Activated CD4-positive, CD25-positive, alpha-beta regulatory T cell treated with anti-CD3 and anti-CD28 coated beads, Interleukin-2, amount 50 U/mL, for 72 hours (primary cell): Measurements from ENCODE around the gene TPPP.
"Not testable (repeated sequence)": the region's sequence is repeated elsewhere in the genome, so short reads cannot be mapped to it uniquely, and the experiment has no call there.

ENCODE experiments used
- DNase-seq: peaks from one replicate; pipeline ENCODE4 v3.0.0; 2021

Gene TPPP

DNA sequence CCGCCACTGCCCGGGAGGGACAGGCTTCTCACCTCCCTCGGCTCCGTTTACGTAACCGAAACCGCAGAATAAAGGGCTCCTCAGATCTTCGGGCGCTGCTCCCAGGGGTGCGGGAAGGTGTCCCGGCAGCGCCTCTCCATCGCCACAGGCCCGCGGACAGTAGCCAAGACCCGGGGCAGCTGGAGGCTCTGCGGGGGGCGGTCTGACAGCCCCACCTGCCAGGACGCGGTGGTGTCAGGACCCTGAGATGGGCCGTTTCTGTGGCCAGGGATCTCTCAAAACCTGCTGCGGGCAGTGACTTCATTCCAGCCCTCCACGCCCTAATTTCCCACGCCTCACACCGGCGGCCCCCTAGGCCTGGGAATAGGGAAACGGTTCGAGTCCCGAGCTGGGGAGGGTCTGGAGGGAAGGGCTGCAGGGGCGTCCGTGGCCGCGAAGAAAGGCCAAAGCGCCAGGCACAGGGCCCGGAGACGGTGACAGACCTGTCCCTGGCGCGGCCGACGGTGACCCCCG, 567 bp downstream of the TPPP start:
- DNase-seq = not testable (repeated sequence)

DNA sequence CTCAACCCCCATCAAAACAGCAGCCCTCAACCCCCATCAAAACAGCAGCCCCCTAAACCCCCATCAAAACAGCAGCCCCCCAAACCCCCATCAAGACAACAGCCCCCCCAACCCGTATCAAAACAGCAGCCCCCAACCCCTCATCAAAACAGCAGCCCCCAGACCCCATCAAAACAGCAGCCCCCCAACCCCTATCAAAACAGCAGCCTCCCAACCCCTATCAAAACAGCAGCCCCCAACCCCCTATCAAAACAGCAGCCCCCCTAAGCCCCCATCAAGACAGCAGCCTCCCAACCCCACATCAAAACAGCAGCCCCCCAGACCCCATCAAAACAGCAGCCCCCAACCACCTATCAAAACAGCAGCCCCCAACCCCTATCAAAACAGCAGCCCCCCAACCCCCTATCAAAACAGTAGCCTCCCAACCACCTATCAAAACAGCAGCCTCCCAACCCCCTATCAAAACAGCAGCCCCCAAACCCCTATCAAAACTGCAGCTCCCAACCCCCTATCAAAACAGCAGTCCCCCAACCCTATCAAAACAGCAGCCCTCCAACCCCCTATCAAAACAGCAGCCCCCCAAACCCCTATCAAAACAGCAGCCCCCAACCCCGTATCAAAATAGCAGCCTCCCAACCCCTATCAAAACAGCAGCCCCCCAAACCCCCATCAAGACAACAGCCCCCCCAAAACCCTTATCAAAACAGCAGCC, 1.2 kb downstream of the TPPP start:
- DNase-seq = no peak

DNA sequence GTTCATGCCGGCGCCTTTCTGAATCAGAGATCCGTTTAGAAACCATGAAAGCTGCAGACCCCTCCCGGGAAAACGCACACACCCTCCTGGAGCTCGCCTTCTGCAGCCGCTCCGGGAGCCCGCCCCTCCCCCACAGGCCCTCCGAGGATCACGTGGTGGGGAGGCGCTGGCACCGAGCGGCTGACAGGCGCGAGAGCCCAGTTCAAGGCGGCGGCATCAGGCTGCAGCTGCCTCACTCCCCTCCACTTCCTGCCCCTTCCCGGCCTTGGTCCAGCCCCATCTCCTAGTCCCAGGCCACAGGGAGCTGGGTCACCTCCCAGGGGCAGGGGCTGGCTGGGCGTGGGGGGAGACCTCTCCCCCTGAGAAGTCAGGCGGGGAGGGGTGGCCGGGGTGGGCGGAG, 2.1 kb downstream of the TPPP start:
- not testable (repeated sequence) for DNase-seq

DNA sequence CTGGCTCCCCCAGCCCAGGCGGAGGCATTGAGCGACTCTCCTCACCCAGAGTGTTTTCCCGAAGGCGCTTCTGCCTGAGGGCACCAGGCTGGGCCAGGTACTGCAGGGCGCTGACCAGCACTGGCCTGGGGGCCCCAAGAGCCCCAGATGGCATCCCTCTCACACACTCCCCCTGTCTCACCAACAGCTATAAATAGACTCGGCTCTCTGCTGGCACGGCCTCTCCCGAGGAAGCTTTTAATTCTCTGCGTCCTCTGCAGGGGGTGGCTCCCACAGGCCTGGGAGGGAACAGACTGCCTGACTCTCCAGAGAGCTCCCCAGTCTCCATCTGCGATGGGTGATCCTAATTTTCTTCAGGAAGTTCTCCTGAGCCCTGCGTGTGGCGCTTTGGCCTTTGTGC, 2.9 kb downstream of the TPPP start:
- DNase-seq = not testable (repeated sequence)

DNA sequence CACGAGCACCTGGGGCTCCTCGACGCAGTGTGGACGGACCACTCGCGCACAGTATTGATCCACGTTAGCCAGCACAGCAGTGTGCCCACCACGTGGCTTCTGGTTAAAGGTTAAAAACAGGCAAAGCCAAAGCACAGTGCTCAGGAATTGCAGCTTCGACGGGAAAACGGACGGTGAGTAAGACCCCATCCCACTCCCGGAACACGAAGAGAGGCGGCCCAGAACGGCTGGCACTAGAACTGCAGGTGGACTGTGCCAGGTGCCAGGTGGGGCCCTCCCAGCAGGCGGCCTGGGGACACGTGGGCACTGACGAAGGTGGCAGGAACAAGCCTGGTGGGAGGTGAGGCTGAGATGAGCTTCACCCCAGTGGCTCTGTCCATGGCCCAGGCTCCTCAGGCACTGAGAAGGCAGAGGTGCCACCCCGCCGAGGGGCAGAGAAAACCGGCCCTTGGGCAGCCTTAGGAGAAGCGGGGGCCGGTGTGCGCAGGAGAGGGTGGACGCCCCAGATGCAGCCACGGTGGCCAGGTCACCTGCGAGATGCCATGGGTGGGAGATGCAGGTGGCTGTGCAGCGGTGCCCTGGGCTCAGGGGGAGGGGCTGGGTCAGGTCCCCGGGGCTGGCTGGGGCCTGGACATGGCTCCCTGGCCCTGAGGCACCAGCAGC, 4.7 kb downstream of the TPPP start:
- not testable (repeated sequence) for DNase-seq

DNA sequence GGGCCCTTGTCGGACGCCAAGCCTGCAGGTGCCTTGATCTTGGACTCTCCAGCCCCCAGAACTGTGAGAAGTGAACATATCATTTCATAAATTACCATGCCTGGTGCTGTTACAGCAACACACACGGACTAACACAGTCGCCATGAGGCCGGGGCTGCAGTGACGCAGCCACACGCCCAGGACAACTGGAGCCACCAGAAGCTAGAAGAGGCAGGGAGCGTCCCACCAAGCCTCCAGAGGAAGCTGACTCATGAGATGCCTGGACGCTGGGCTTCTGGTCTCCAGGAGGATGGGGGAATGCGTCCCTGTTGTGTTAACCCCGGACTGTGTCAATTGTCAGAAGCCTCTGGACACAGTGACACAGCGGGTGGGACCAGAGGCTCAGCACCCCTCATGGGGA, 6.2 kb downstream of the TPPP start:
- DNase-seq = not testable (repeated sequence)

DNA sequence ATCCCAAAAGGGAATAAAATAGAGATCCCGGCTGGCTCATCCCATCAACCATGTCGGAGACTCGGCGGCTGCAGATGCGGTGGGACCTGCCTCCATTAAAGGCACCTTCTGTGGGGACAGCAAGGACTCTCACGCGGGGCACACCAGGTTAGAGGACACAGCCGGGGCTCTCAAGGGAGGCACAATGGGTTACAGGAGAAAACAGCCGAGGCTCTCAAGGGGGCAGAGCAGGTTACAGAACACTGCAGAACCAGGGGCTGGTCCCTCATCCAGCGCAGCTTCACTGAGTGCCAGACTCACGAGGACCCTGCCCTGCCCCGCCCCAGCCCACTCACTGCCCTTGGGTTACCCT, 7.0 kb downstream of the TPPP start:
- DNase-seq = not testable (repeated sequence)

DNA sequence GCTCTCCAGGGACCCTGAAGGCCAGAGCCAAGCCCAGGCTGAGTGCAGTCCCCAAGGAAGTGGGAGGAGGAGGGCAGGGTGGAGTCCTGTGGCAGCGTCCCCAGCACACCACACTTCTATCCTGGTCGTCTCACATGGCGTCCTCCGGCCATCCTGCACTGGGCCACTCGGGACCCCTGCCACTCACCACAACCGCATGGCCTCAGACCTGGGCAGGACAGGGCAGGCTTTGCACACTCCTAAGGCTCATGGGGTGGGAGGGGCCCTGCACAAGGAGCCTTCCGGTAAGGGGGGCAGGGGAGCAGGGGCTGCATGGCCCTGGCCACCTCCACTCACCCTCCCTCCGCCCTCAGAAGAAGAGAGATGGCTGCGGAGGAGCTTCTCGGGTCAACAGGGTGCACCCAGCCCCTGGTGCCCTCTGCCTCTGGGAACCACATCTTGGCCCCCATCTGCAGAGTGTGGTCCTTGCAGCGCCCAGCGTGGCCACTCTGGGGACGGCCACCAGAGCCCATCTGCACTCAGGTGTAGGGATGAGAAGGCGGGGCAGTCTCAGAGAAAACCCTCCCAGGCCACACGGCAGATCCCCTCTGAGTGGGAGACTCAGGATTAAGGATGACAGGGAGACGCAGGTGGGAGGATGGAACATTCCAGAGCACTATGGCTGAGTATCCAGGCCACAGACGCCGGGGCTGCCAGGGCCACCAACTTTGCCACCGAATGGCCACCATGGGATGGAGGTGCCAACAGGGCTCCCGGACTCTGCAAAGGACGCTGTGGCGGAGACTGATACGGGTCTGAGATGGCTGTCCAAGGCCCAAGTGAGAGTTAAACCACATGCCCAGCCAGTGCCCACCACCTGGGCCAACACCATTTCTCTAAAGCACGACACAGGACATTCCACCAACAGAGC, 7.6 kb downstream of the TPPP start:
- no peak for DNase-seq

DNA sequence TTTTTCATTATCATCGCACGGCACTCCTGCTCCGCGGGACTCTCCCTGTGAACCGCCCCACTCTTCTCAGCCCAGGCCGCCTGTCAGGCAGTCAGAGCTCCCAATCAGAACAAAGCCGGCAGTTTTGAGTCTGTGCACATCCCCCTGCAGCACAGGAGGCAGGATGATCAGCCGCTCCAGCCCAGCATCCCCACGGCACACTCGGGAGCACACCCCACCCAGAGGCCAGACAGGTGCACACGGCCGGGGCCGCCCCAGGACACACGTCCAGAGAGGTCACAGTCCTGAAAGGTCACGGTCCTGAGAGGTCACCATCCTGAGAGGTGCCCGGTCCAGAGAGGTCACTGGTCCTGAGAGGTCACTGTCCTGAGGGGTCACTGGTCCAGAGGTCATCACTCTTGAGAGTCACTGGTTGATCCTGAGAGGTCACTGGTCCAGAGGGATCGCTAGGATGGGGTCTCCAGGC, 8.4 kb downstream of the TPPP start:
- DNase-seq = peak; percentile 28

DNA sequence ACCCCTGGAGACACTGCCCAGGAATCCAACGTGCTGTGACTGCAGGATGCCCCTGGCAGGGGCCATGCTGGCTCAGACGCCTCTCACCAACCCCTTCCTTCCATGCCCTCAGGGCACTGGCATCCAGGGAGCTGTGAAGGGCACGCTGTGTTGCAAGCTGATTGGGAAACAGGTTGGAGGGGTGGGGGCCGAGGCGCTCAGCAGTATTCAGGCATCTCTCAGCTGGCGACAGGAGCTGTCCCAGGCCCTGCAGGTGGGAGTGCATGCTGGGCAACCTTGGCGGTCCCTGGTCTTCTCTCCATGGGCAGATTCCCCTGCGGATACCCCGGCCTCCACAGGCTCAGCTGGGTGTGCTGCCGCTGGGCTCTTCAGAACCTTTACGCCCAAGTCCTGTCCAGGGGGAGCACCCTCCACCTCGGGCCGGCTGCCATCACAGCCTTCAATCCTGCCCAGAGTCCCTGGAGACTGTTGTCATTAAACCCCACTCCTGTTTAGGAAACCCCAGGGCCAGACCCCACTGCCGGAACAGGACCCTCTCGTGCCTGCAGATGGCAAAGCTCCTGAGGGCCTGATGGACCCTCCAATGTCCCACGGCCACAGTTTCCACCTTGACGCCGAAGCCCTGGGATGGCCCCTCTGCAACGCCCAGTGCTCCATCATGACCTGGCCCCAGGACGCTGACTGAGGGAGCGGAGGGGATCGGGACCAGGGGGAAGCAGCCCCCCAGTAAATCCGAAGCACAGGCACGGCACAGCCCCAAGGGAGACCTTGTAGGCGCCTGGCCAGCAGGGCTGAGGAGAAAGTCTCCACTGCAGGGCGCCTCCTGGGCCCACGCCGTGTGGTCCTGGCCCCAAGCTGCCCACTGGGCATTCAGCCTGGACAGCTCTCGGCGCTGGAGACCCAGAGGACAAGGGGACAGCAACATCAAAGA, 9.3 kb downstream of the TPPP start:
- DNase-seq = peak; percentile 25

DNA sequence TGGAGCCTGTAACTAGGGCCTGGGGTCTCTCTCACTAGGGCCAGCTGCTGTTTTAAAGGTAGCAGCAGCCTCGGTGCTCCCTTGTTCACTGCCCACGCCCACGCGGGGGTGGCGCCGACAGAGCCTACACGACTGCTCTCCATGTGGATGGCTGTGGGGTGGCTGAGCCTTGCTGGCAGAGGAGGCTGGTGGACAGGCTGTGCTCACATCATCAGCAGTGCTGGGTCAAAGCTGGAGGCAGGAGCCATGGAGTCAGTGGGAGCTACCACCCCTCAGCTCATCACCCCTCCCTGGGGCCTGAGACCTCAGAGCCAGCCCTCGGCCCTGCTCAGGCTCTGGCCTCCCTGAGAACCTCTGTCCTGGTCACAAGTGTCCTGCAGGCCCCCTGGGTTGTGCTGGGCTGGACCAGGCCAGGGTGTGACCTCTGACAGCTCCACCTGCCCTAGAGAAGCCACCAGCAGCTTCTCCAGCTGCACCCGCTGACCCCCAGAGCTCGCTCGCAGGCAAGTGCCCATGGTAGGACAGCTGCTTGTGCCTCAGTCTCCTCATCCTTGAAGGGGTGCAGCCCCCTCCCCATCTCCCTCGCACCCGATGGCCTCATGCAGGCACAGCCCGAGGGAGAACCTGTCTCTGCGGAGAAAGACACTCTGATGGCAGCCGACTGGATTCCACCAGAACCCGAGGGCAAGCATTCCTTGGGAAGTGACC, 10.3 kb downstream of the TPPP start:
- peak; percentile 28 for DNase-seq

DNA sequence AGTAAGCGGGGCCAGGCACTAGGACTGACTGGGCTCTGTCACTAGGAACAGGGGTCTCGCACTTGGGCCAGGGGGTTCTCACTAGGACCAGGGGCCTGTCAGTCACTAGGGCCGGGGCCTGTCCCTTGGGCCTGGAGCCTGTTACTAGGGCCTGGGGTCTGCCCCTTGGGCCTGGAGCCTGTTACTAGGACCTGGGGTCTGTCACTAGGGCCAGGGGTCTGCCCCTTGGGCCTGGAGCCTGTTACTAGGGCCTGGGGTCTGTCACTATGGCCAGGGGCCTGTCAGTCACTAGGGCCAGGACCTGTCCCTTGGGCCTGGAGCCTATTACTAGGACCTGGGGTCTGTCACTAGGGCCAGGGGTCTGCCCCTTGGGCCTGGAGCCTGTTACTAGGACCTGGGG, 10.9 kb downstream of the TPPP start:
- DNase-seq = not testable (repeated sequence)

DNA sequence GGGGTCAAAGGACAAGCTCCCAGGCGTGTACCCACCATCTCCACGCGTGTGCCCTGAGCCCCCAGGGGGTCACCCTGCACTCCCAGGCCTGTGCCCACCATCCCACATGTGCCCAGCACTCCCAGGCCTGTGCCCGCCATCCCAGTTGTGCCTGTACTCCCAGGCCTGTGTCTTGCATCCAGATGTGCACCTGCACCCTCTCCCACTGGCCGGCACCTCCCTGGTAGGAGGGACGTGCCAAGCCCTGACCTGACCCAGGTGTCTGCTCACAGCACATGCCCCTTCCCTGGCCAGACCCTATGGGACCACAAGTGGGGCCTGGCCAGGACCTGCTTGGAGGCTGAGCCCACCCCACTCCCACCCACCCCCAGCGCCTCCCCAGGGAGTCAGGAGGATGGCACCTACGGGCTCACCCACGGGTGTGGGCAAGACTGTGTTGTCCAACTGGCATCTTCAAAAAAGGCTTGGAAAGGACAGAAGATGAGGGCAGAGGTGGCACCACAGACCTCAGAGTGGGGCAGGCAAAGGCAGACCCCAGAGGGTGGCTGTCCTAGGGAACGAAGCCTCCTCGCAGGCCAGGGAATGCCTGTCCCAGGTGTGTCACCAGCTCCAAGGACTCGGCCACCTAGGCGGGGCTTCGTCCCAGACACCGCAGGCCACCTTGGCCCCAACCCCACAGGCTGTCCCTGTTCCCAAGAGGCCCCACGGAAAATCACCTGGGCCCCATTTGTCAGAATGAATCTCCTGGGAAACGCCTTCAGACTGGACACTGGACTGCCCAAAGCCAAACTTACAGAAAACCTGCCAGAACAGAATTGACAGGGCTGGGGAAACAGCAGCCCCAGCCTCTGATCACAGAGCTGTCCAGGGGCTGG, 11.6 kb downstream of the TPPP start:
- DNase-seq = peak; percentile 27

DNA sequence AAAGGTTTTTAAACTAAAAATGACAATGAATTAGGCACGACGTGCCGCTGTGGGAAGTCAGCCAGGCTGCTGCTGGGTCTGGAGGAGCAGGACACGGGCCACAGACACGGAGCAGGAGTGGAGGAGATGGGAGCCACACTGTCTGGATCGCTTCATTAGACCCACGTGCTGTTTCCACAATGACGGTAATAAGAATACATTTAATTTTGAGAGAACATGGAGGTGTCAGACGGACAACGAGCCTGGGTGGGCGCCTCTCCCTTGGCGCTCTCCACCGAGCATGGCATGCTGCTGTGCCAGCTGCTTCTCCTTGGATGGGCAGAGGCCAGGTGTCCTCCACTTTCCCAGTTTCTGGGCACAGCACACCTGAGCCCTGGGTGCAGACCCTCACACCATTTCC, 12.3 kb downstream of the TPPP start:
- not testable (repeated sequence) for DNase-seq

DNA sequence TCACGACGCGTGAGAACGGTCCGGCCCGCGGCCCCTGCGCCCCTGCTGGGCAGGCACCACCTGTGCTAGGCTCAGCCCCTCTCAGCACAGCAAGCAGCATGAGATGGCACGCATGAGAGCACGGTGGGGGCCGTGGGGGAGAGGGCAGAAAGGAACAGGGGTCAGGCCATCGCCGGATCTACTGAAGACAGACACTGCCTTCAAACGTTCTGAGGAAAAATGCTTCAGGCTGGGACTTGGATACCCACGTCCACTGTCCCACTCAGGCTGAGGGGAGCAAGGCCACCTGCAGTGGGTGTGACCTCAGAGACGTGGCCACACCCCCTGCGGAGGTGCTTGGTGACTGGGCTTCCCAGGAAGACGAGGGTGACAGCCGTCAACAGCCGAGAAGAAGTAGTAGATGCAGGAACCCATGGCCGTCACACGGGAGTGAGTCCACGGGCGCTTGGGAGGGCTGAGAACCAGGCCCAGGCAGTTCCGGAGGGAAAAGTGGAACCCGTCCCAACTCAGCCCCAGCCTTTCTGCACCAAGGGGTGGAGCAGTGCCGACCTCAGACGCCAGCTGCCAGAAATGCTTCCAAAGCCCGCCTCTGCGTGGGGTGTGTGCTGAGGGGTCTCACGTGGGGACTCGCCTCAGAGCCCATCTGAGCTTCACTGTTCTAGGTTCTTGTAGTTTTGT, 12.9 kb downstream of the TPPP start:
- not testable (repeated sequence) for DNase-seq

DNA sequence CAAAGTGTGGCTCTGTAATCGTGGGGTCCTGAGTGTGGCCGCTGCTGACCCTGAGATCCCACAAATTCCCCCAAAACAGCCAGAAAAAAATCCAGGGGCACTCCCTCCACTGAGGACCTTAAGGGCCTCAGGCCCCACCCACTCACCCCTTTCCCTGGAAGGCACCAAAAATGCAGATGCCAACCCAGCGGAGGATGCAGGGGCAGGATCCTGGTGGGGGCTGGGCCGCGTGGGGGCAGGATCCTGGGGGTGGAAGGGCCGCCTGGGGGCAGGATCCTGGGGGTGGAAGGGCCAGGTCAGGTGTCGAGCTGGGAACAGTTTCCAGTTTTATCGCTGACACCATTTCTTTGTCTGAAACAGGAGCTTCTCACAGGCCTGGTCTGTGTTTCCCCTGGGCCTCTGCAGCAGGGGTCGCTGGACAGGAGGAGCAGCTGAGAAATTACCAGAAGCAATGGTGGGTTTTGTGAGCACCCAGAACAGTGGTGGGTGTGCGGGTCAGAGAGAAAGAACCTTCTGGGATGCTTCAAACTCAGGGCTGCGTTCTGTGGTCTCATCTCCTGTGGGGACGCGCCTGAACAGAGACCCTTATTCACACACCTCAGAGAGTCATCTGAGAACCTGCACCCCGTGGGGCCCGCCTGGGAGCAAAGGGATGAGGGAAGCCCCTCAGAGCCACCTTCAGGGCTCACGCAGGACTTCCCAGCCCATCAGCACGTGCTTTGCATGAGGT, 13.8 kb downstream of the TPPP start:
- DNase-seq = peak; percentile 26

DNA sequence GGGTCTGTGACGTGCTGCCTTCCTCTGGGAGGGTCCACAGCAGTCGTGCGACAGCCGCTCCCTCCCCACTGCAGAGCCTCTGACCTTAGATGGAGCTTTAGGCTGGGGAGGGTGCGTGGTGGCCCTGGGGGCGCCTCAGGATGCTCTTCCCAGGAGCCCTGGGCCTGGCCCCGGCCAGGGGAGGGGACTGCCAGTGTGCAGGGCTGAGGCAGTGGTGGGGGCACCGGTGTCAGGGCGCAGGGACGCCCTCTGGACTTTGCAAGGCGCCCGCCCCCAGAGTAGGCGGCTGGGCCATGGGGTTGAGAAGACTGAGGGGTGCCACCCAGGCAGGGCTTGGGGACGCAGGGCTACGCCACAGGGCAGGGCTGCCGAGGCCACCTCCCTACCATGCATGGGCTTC, 14.6 kb downstream of the TPPP start:
- not testable (repeated sequence) for DNase-seq

DNA sequence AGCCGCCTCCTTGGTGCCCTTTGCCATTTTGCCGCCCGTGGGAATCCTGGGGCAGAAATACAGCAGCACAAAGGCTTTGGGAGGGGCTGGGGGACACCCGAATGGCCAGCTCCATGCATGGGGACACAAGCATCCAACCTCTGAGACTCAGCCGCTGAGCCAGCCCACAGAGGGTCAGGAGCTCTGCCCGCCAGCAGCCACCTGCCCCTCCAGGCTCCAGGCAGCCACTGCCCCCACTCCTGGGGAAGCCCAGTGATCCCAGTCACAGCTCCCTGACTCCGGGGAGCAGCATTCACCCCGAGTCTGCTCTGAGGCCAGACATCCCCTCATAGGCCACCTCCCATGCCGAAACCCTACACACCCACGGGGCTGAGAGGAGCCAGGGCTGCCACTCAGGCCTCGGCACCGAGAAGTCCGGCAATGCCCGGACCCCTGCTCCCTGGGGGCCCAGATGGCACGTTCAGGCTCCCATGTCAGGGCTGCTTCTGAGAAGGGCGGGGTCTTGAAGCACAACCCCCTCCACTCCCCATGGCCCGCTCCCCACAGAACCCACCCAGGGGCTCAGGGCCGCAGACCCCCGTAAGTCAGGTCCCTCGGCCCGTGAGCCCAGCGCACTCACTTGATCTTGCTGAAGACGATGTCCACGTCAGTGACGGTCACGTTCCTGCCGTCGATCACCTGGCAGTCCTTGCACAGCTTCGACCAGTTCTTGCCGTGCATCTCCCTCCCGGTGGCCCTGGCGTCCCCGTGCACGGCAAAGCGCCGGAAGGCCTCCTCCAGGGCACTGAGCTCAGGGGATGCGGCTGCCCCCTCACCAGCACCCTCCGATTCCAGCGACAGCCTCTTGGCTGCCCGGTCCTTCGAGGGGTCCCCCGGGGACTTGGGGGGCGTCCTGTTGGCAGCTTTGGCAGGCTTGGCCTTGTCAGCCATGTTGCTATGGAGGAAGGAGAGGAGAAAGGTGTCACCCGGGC, 15.7 kb downstream of the TPPP start:
- DNase-seq = peak; percentile 26
